ENCODE measurements around the gene TAPBPL.
A peak's percentile ranks its signal among the peaks of the same experiment; 100 is the strongest.
"Not testable (repeated sequence)": the region's sequence is repeated elsewhere in the genome, so short reads cannot be mapped to it uniquely, and the experiment has no call there.

TAPBPL gene

GRCh38 chr12:6466184-6466573 lies 14.3 kb downstream of the TAPBPL start:
- no peak overlapping the region for H3K27ac ChIP-seq (ENCODE audit: low read length)
- H3K9ac ChIP-seq (ENCODE audit: low read length) = no peak overlapping the region
- peaks cover 27% of the 10 kb centered on the region for H3F3A ChIP-seq (ENCODE audit: insufficient read depth, low read length)
- no peak overlapping the region for H3K4me2 ChIP-seq (ENCODE audit: low read depth, low read length)
- peaks cover 58% of the 10 kb centered on the region for H3K79me2 ChIP-seq (ENCODE audit: low read length)
- H3K9me3 ChIP-seq (replicated peaks; ENCODE audit: insufficient read depth, low read length) = no peaks in the 10 kb centered on the region
- peaks cover 35% of the 10 kb centered on the region for H3K4me1 ChIP-seq (ENCODE audit: low read length)
- H3K4me3 ChIP-seq (ENCODE audit: low read length) = no peak overlapping the region
- H4K20me1 ChIP-seq (ENCODE audit: insufficient read depth, low read length) = no peaks in the 10 kb centered on the region
- no peak overlapping the region for H2AFZ ChIP-seq (ENCODE audit: low read length)
- no peaks in the 10 kb centered on the region for H3K9me2 ChIP-seq (replicated peaks; ENCODE audit: insufficient read depth, low read length)
- no peaks in the 10 kb centered on the region for H3K27me3 ChIP-seq (replicated peaks; ENCODE audit: insufficient read depth, low read length)
- DNase-seq = no peak
- TF ChIP-seq CTCF (IDR thresholded peaks at IDR 0.05; ENCODE audit: low read length) (no peak), EZH2 (optimal IDR thresholded peaks at IDR 0.05; ENCODE audit: low read depth, low read length) (no peak), EZH2phosphoT487 (IDR thresholded peaks at IDR 0.05; ENCODE audit: low read length) (no peak)
- no peaks in the 10 kb centered on the region; the same call in 1 of the 2 replicates for H3K36me3 ChIP-seq (replicated peaks; ENCODE audit: insufficient read depth, low read length)

- not testable (repeated sequence) for H3K36me3 ChIP-seq (replicated peaks; ENCODE audit: insufficient read depth, low read length)
Measured at GRCh38 chr12:6466751-6467150, 14.9 kb downstream of the TAPBPL start.

GRCh38 chr12:6467571-6468282 lies 15.9 kb downstream of the TAPBPL start:
- not testable (repeated sequence) for H3K36me3 ChIP-seq (replicated peaks; ENCODE audit: insufficient read depth, low read length); H3K9me2 ChIP-seq (replicated peaks; ENCODE audit: insufficient read depth, low read length); H3K4me3 ChIP-seq (ENCODE audit: low read length); H3K4me2 ChIP-seq (ENCODE audit: low read depth, low read length); DNase-seq; H3K27ac ChIP-seq (ENCODE audit: low read length); H3K27me3 ChIP-seq (replicated peaks; ENCODE audit: insufficient read depth, low read length); H3K9ac ChIP-seq (ENCODE audit: low read length); H3K9me3 ChIP-seq (replicated peaks; ENCODE audit: insufficient read depth, low read length); H2AFZ ChIP-seq (ENCODE audit: low read length); H4K20me1 ChIP-seq (ENCODE audit: insufficient read depth, low read length)
- peaks cover 16% of the 10 kb centered on the region; the same call in 1 of the 2 replicates for H3F3A ChIP-seq (ENCODE audit: insufficient read depth, low read length)
- peaks cover 52% of the 10 kb centered on the region for H3K79me2 ChIP-seq (ENCODE audit: low read length)
- peaks cover 24% of the 10 kb centered on the region for H3K4me1 ChIP-seq (ENCODE audit: low read length)

More at GRCh38 chr12:6466751-6467150, 14.9 kb downstream of the TAPBPL start:
- H3K27ac ChIP-seq (ENCODE audit: low read length); H3K9me2 ChIP-seq (replicated peaks; ENCODE audit: insufficient read depth, low read length); H3K27me3 ChIP-seq (replicated peaks; ENCODE audit: insufficient read depth, low read length); H3K4me3 ChIP-seq (ENCODE audit: low read length); H3K9ac ChIP-seq (ENCODE audit: low read length); H3K9me3 ChIP-seq (replicated peaks; ENCODE audit: insufficient read depth, low read length); H2AFZ ChIP-seq (ENCODE audit: low read length); DNase-seq; H4K20me1 ChIP-seq (ENCODE audit: insufficient read depth, low read length); H3K4me2 ChIP-seq (ENCODE audit: low read depth, low read length): not testable (repeated sequence)
- H3K79me2 ChIP-seq (ENCODE audit: low read length) = peaks cover 58% of the 10 kb centered on the region
- H3K4me1 ChIP-seq (ENCODE audit: low read length) = peaks cover 32% of the 10 kb centered on the region
- H3F3A ChIP-seq (ENCODE audit: insufficient read depth, low read length) = peaks cover 25% of the 10 kb centered on the region; the same call in 1 of the 2 replicates

- no peak for TF ChIP-seq CTCF (IDR thresholded peaks at IDR 0.05; ENCODE audit: low read length)
- TF ChIP-seq EZH2 (optimal IDR thresholded peaks at IDR 0.05; ENCODE audit: low read depth, low read length) = no peak
- no peak for TF ChIP-seq EZH2phosphoT487 (IDR thresholded peaks at IDR 0.05; ENCODE audit: low read length)
- DNase-seq = no peak
- Histone ChIP-seq H3K27me3 (replicated peaks; ENCODE audit: insufficient read depth, low read length) (no peaks in the 10 kb centered on the region), H3K4me2 (ENCODE audit: low read depth, low read length) (peak overlapping the region; percentile 92; the same call in 1 of the 2 replicates), H2AFZ (ENCODE audit: low read length) (no peak overlapping the region), H3K9me3 (replicated peaks; ENCODE audit: insufficient read depth, low read length) (no peaks in the 10 kb centered on the region), H3K9me2 (replicated peaks; ENCODE audit: insufficient read depth, low read length) (no peaks in the 10 kb centered on the region), H3K27ac (ENCODE audit: low read length) (no peak overlapping the region), H3K79me2 (ENCODE audit: low read length) (peaks cover 49% of the 10 kb centered on the region), H3K36me3 (replicated peaks; ENCODE audit: insufficient read depth, low read length) (no peaks in the 10 kb centered on the region), H3K4me1 (ENCODE audit: low read length) (peaks cover 24% of the 10 kb centered on the region), H4K20me1 (ENCODE audit: insufficient read depth, low read length) (no peaks in the 10 kb centered on the region), H3F3A (ENCODE audit: insufficient read depth, low read length) (peaks cover 15% of the 10 kb centered on the region; the same call in 1 of the 2 replicates), H3K4me3 (ENCODE audit: low read length) (no peak overlapping the region), H3K9ac (ENCODE audit: low read length) (no peak overlapping the region)
Measured at GRCh38 chr12:6468283-6468575, 16.4 kb downstream of the TAPBPL start.

Measured in MM.1S (cell line).